H1 (cell line): ENCODE results near the gene ZNF658. TPM values are rescaled to one million over a fixed set of nuclear protein-coding genes. Genes with fewer than 3 reads are reported as not detected.
"Not testable (repeated sequence)": the region's sequence is repeated elsewhere in the genome, so short reads cannot be mapped to it uniquely, and the experiment has no call there.

Experiments used
- CTCF ChIA-PET: fragments of 300-600 bp; sonication (Branson Sonifier 250); formaldehyde crosslinking; loops from one replicate; lab custom pipeline; 2021; ENCODE audit not compliant: partially characterized antibody; lab: Charles Lee
- POLR2A ChIA-PET: fragments of 300-600 bp; sonication (Branson Sonifier 250); formaldehyde crosslinking; loops from one replicate; lab custom pipeline; 2021; ENCODE audit warnings: inconsistent platforms; ENCODE audit not compliant: partially characterized antibody; lab: Charles Lee
- DNase-seq, 2 experiments: peaks; one replicate each; pipeline versions ENCODE4 v3.0.0 to v3.0.0-alpha.2; 2010 to 2022; ENCODE audit warnings: low spot score in 2 of 2, low read depth in 1 of 2, mixed read lengths in 1 of 2
- FAIRE-seq: peaks from 2 replicates; lab custom pipeline; 2011; peaks lifted over from hg19 to GRCh38; lab: Jason Lieb, UNC
- H2AFZ ChIP-seq: 2 replicates; pipeline ENCODE4 v1.8.1; 2012; ENCODE audit warnings: low read length, inconsistent platforms
- H2AK5ac ChIP-seq: 2 replicates; pipeline ENCODE4 v1.6.1; 2013; ENCODE audit warnings: low read depth, low read length
- H2BK120ac ChIP-seq: replicated peaks from 2 replicates; pipeline ENCODE3; 2013; ENCODE audit warnings: low read depth, low read length, inconsistent platforms
- H2BK12ac ChIP-seq: 2 replicates; pipeline ENCODE4 v1.6.1; 2013; ENCODE audit warnings: low read depth, low read length
- H2BK15ac ChIP-seq: 2 replicates; pipeline ENCODE4 v1.6.1; 2013; ENCODE audit warnings: low read length
- H2BK20ac ChIP-seq: 2 replicates; pipeline ENCODE4 v1.6.1; 2013; ENCODE audit warnings: low read length
- H2BK5ac ChIP-seq: 2 replicates; pipeline ENCODE4 v1.6.1; 2013; ENCODE audit warnings: low read depth, low read length
- H3K14ac ChIP-seq: 2 replicates; pipeline ENCODE4 v1.6.1; 2013; ENCODE audit warnings: inconsistent platforms; ENCODE audit not compliant: insufficient read length
- H3K18ac ChIP-seq: 2 replicates; pipeline ENCODE4 v1.6.1; 2013; ENCODE audit warnings: low read length; ENCODE audit errors: extremely low read depth
- H3K23ac ChIP-seq: 2 replicates; pipeline ENCODE4 v1.6.1; 2013; ENCODE audit warnings: inconsistent platforms; ENCODE audit not compliant: insufficient read length
- H3K23me2 ChIP-seq: 2 replicates; pipeline ENCODE4 v1.6.1; 2013; ENCODE audit warnings: low read depth, low read length
- H3K27ac ChIP-seq: 2 replicates; pipeline ENCODE4 v1.6.1; 2011; ENCODE audit warnings: low read depth, low read length, inconsistent platforms
- H3K27me3 ChIP-seq, 4 experiments: replicated peaks in 1 of 4; 1 replicate in 1 of 4; 2 replicates in 3 of 4; pipeline versions ENCODE4 v1.6.1 to v1.8.1; 2011 to 2013; ENCODE audit warnings: low read length in 3 of 4, mild to moderate bottlenecking in 3 of 4, inconsistent platforms in 2 of 4, mixed read lengths in 2 of 4, moderate library complexity in 1 of 4; ENCODE audit not compliant: control insufficient read depth in 3 of 4, insufficient read depth in 3 of 4; ENCODE audit errors: extremely low read depth in 1 of 4
- H3K36me3 ChIP-seq, 4 experiments: 2 replicates each; pipeline versions ENCODE4 v1.6.1 to v1.8.1; 2011 to 2013; ENCODE audit warnings: mild to moderate bottlenecking in 4 of 4, low read length in 3 of 4, moderate library complexity in 2 of 4, control low read depth in 1 of 4, inconsistent platforms in 1 of 4; ENCODE audit not compliant: insufficient read depth in 4 of 4, control insufficient read depth in 2 of 4
- H3K4ac ChIP-seq: replicated peaks from 2 replicates; pipeline ENCODE3; 2013; ENCODE audit warnings: low read length, low read depth, mixed read lengths, inconsistent platforms; ENCODE audit not compliant: insufficient read length
- H3K4me1 ChIP-seq, 4 experiments: replicated peaks in 1 of 4; 1 replicate in 1 of 4; 2 replicates in 3 of 4; pipeline versions ENCODE4 v1.6.1 to v1.8.1; 2011 to 2013; ENCODE audit warnings: low read length in 3 of 4, inconsistent platforms in 2 of 4, mixed read lengths in 1 of 4; ENCODE audit not compliant: insufficient read depth in 4 of 4, control insufficient read depth in 3 of 4
- H3K4me2 ChIP-seq, 2 experiments: 2 replicates each; pipeline versions ENCODE4 v1.6.1 to v1.8.1; 2011 to 2013; ENCODE audit warnings: low read depth in 2 of 2, low read length in 2 of 2, control low read depth in 1 of 2, inconsistent platforms in 1 of 2, mild to moderate bottlenecking in 1 of 2; ENCODE audit not compliant: insufficient read depth in 1 of 2
- H3K4me3 ChIP-seq, 4 experiments: fragments of 200-600, 300-600 bp in 1 of 4; sonication (generic), shearing (Covaris generic), sonication (Bioruptor Twin) in 1 of 4; 2 replicates each; pipeline versions ENCODE4 v1.5.1 to v1.8.1; 2011 to 2016; ENCODE audit warnings: low read length in 4 of 4, low read depth in 3 of 4, control low read depth in 2 of 4, inconsistent platforms in 2 of 4, mild to moderate bottlenecking in 2 of 4, mixed read lengths in 1 of 4, moderate library complexity in 1 of 4; ENCODE audit not compliant: insufficient read depth in 2 of 4; ENCODE audit errors: extremely low read depth in 1 of 4
- H3K56ac ChIP-seq: replicated peaks from 2 replicates; pipeline ENCODE3; 2013; ENCODE audit warnings: low read depth, mild to moderate bottlenecking, mixed read lengths, low read length, inconsistent platforms; ENCODE audit not compliant: insufficient read length
- H3K79me1 ChIP-seq: 2 replicates; pipeline ENCODE4 v1.6.1; 2013; ENCODE audit warnings: low read depth, low read length, control low read depth
- H3K79me2 ChIP-seq, 2 experiments: 2 replicates each; pipeline versions ENCODE4 v1.6.1 to v1.8.1; 2012 to 2013; ENCODE audit warnings: low read length in 2 of 2, mild to moderate bottlenecking in 2 of 2, inconsistent platforms in 1 of 2; ENCODE audit not compliant: insufficient read depth in 2 of 2, control insufficient read depth in 1 of 2
- H3K9ac ChIP-seq, 4 experiments: replicated peaks in 1 of 4; 1 replicate in 1 of 4; 2 replicates in 3 of 4; pipeline versions ENCODE4 v1.6.1 to v1.8.1; 2011 to 2013; ENCODE audit warnings: low read depth in 3 of 4, low read length in 3 of 4, control low read depth in 2 of 4, mild to moderate bottlenecking in 2 of 4, moderate library complexity in 2 of 4, inconsistent platforms in 1 of 4; ENCODE audit errors: extremely low read depth in 1 of 4
- H3K9me3 ChIP-seq, 2 experiments: 2 replicates each; pipeline versions ENCODE4 v1.6.1 to v1.8.1; 2012 to 2013; ENCODE audit warnings: mild to moderate bottlenecking in 2 of 2, moderate library complexity in 2 of 2, control low read depth in 1 of 2, inconsistent platforms in 1 of 2, low read depth in 1 of 2, low read length in 1 of 2, mixed read lengths in 1 of 2; ENCODE audit not compliant: insufficient read depth in 2 of 2
- H4K20me1 ChIP-seq, 2 experiments: replicated peaks in 1 of 2; 2 replicates each; pipeline versions ENCODE3 to v1.8.1; 2011 to 2013; ENCODE audit warnings: inconsistent platforms in 2 of 2, low read length in 2 of 2, mild to moderate bottlenecking in 1 of 2; ENCODE audit not compliant: insufficient read depth in 2 of 2, control insufficient read depth in 1 of 2
- H4K5ac ChIP-seq: 2 replicates; pipeline ENCODE4 v1.6.1; 2013; ENCODE audit warnings: low read length, low read depth, mixed read lengths, inconsistent platforms; ENCODE audit not compliant: insufficient read length
- H4K8ac ChIP-seq: 2 replicates; pipeline ENCODE4 v1.8.0; 2013; ENCODE audit warnings: mild to moderate bottlenecking, moderate library complexity, low read length, inconsistent platforms; ENCODE audit not compliant: insufficient read depth; ENCODE audit errors: extremely low read depth
- H4K91ac ChIP-seq: replicated peaks from 2 replicates; pipeline ENCODE3; 2013; ENCODE audit warnings: low read length, mixed read lengths, inconsistent platforms; ENCODE audit not compliant: insufficient read length
- WGBS, 2 experiments: shearing (Covaris generic) in 1 of 2; methylation state at CpG; one replicate each; pipeline versions ENCODE4 v1.1.6 to v1.1.7; 2013 to 2015; ENCODE audit warnings: low lambda C conversion rate in 2 of 2, mixed read lengths in 2 of 2, inconsistent platforms in 1 of 2, low coverage in 1 of 2, missing lambda C conversion rate in 1 of 2; ENCODE audit not compliant: insufficient replicate concordance in 2 of 2, insufficient coverage in 1 of 2, insufficient read length in 1 of 2; ENCODE audit errors: extremely low coverage in 1 of 2, missing lambda C conversion rate in 1 of 2; 5-methylcytosine and 5-hydroxymethylcytosine counted together
- polyA plus RNA-seq, 7 experiments: library from polyadenylated mRNA; depleted of rRNA in 3 of 7; stranded (reverse) in 5 of 7; unstranded in 2 of 7; fragments of >200 nt in 5 of 7; fragments of 200-250 nt in 2 of 7; gene quantifications; 1 replicate in 5 of 7; 2 replicates in 1 of 7; 4 replicates in 1 of 7; pipeline versions ENCODE4 v1.2.1 to v1.2.3, GENCODE V29; 2011 to 2013; ENCODE audit warnings: missing spikeins in 2 of 7, mixed read lengths in 2 of 7
- total RNA-seq: library from RNA; stranded (reverse); fragmentation: NEBNext Ultra II Directional; extraction: Animal tissue kit (Norgen Biotek cat#: 25700); gene quantifications from 2 replicates; pipeline ENCODE4 v1.2.1, GENCODE V29; 2021

ZNF658 gene
- total and polyA plus RNA-seq, 2 of the 8 experiments (the other 6 are each of a cell fraction or from before 2014, with no cell fraction given) = 0.80 to 5.0 TPM

DNA sequence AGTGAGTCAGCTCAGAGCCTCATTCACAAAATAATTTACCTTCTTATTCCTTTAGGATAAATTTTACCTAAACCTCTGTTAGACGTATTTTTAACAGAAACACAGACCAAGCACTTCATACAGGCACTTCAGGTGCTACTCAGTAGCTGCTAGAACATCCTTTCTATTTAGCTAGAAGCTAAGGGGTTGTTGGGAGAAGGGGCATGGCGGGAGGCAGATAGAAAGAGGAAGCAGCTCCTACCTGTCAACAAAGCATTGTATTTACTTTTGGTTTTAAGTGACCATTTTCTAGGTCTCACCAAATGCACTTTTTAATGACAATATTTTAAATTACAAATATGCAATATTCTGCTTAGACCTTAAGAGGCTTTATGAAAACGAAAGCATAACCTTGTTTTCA lies 19.9 kb upstream of the ZNF658 start:
- WGBS, 2 experiments = 74% methylated on average over 3 of the region's 3 CpGs; no CpG with 5 or more reads in 1 of the 2 experiments
- H4K20me1 ChIP-seq, DNase-seq, H3K23me2 ChIP-seq, H3K36me3 ChIP-seq, H3K4me1 ChIP-seq, CTCF ChIA-PET, H3K79me2 ChIP-seq, H3K14ac ChIP-seq, H2AFZ ChIP-seq, H3K27ac ChIP-seq, H2BK15ac ChIP-seq, H2BK5ac ChIP-seq, H3K4me3 ChIP-seq, H2BK20ac ChIP-seq, H3K9ac ChIP-seq, H3K18ac ChIP-seq, H2BK120ac ChIP-seq, H4K5ac ChIP-seq, FAIRE-seq, H3K79me1 ChIP-seq, H3K9me3 ChIP-seq, H3K56ac ChIP-seq, H3K27me3 ChIP-seq, H3K4me2 ChIP-seq, H4K91ac ChIP-seq, H3K4ac ChIP-seq, H4K8ac ChIP-seq, H2BK12ac ChIP-seq, H3K23ac ChIP-seq, H2AK5ac ChIP-seq, POLR2A ChIA-PET: not testable (repeated sequence)

DNA sequence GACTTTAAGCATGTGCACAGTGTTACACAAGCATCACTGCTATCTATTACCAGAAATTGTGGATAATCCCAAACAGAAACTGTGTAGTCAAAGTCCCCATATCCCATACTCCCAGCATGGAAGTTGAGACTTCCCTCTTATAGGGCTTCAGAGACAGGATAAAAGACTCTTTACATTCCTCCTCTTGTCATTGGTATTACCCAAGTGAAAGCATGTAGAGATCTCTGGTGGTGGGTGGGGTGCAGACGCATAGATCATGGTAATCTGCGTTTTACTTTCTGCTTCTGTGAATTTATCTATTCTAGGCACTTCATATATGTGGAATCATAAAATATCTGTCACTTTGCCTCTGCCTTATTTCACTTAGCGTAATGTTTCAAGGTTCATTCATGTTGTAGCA lies 18.7 kb upstream of the ZNF658 start:
- DNase-seq, H2BK120ac ChIP-seq, H2AFZ ChIP-seq, H4K91ac ChIP-seq, H3K27me3 ChIP-seq, H3K14ac ChIP-seq, H3K4me2 ChIP-seq, H3K18ac ChIP-seq, H3K4ac ChIP-seq, H3K56ac ChIP-seq, H2BK20ac ChIP-seq, FAIRE-seq, H3K79me2 ChIP-seq, H3K27ac ChIP-seq, H3K4me1 ChIP-seq, H4K8ac ChIP-seq, H4K5ac ChIP-seq, H2AK5ac ChIP-seq, H3K4me3 ChIP-seq, H2BK15ac ChIP-seq, H2BK5ac ChIP-seq, CTCF ChIA-PET, H4K20me1 ChIP-seq, H3K23me2 ChIP-seq, H3K9ac ChIP-seq, H3K79me1 ChIP-seq, H2BK12ac ChIP-seq, POLR2A ChIA-PET, H3K23ac ChIP-seq, H3K9me3 ChIP-seq, H3K36me3 ChIP-seq: not testable (repeated sequence)
- WGBS, 2 experiments = 93% methylated on average over 2 of the region's 3 CpGs; no CpG with 5 or more reads in 1 of the 2 experiments
